ENCODE data around the gene AHNAK. TPM values are rescaled to one million over a fixed set of nuclear protein-coding genes. Genes with fewer than 3 reads are reported as not detected.
"Not testable (repeated sequence)": the region's sequence is repeated elsewhere in the genome, so short reads cannot be mapped to it uniquely, and the experiment has no call there.

AHNAK gene
- total RNA-seq, 4 donors from 2014 or later: 227 to 400 (median 288) TPM

DNA sequence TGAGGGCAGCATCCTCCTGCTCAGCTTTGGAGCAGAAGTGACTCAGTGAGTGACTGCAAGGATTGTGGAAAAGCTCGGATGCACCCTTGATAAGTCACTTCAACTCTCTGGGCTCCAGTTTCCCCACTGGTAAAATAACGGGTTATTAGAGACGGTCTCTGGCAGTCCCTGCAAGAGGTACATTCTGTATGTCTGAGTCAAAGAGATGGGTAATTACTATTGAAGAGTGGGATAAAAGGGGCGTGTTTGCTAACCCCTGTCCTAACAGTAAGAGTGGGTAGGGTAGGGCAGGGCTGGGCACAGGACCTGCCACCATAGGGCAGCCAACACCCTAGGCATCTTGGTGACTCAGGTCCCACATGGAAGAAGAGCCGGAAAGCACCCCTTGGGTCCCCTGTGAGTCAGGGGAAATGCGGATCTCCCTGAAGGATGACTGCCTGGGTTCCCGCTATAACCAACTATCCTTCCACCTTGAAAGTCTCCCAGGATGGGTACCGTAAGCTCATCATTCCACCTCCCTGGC is 7.3 kb upstream of the AHNAK start:
- WGBS, 2 donors: 68 to 72% methylated on average over 8 of the region's 8 CpGs
- TF ChIP-seq, protein P1, sequence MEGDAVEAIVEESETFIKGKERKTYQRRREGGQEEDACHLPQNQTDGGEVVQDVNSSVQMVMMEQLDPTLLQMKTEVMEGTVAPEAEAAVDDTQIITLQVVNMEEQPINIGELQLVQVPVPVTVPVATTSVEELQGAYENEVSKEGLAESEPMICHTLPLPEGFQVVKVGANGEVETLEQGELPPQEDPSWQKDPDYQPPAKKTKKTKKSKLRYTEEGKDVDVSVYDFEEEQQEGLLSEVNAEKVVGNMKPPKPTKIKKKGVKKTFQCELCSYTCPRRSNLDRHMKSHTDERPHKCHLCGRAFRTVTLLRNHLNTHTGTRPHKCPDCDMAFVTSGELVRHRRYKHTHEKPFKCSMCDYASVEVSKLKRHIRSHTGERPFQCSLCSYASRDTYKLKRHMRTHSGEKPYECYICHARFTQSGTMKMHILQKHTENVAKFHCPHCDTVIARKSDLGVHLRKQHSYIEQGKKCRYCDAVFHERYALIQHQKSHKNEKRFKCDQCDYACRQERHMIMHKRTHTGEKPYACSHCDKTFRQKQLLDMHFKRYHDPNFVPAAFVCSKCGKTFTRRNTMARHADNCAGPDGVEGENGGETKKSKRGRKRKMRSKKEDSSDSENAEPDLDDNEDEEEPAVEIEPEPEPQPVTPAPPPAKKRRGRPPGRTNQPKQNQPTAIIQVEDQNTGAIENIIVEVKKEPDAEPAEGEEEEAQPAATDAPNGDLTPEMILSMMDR (IDR thresholded peaks at IDR 0.05): no peak
- TF ChIP-seq POLR2A (IDR thresholded peaks at IDR 0.05): no peak

GRCh38 chr11:62553080-62553838 is 6.7 kb upstream of the AHNAK start:
- Histone ChIP-seq H3K27me3 (no peaks in the 10 kb centered on the region), H3K36me3 (peaks cover 0 to under 1% of the 10 kb centered on the region in 2 donors), H3K4me1 (peaks cover 74 to 95% of the 10 kb centered on the region in 2 donors), H3K9me3 (no peaks in the 10 kb centered on the region), H3K4me3 (replicated peaks in 1 of 3) (no peak overlapping the region), H3K27ac (peak overlapping the region; percentile 83 to 96 (median 91))
- intact Hi-C loops (cut with DNase I): no loop called here
- 5 to 7% methylated on average over 14 to 15 of the region's 15 CpGs for WGBS, 2 donors
- peak; percentile 94 to 95 for DNase-seq
- TF ChIP-seq, protein P1 (IDR thresholded peaks at IDR 0.05): no peak
- TF ChIP-seq POLR2A (IDR thresholded peaks at IDR 0.05): peak in 1 of 2 donors; percentile 74

More for the DNA sequence above, 7.3 kb upstream of the AHNAK start:
- Histone ChIP-seq H3K9me3 (no peaks in the 10 kb centered on the region), H3K36me3 (peaks cover 3 to 7% of the 10 kb centered on the region in 2 donors), H3K27me3 (no peaks in the 10 kb centered on the region), H3K4me1 (peaks cover 74 to 88% of the 10 kb centered on the region in 2 donors), H3K4me3 (replicated peaks in 1 of 3) (no peak overlapping the region), H3K27ac (peak overlapping the region; percentile 83 to 96 (median 91))
- no peak for DNase-seq
- intact Hi-C loops (cut with DNase I): no loop called here

DNA sequence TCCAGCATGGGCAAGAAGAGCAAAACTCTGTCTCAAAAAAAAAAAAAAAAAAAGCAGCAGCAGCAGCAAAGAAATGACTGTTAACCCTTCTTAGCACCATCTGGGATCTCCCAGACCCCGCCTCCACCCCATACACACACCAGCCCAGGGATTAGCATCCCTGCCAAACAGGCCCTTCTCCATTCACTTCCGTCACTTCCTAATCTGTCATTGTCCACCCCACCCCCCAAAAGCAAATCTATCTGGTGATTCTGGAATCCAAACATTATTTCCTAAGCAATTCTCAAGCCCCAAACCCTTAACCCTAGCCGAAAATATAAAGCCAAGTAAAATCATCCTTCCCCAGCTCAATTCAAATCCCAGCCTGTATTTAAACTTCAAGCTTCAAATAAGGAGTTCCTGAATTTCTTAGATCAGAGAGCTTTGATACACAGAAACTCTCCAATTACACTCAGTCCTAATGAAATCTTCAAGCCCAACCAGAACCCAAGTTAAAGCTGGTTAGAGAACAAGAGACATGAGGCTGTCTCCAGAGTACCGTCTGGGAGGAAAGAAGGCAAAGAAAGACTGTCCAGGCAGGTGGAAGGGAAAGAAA is 6.0 kb upstream of the AHNAK start:
- no peak for DNase-seq
- no peaks in the 10 kb centered on the region for H3K36me3 ChIP-seq
- 42 to 52% methylated on average over 4 of the region's 4 CpGs for WGBS, 2 donors
- no peaks in the 10 kb centered on the region for H3K9me3 ChIP-seq
- no peak overlapping the region for H3K4me3 ChIP-seq (replicated peaks in 1 of 3)
- peaks cover 77 to 100% of the 10 kb centered on the region in 2 donors for H3K4me1 ChIP-seq
- no peaks in the 10 kb centered on the region for H3K27me3 ChIP-seq
- intact Hi-C loops (cut with DNase I): no loop called here
- H3K27ac ChIP-seq: peak overlapping the region; percentile 83 to 96 (median 91)
- no peak for TF ChIP-seq POLR2A (IDR thresholded peaks at IDR 0.05)
- TF ChIP-seq, protein P1 (IDR thresholded peaks at IDR 0.05): no peak

- intact Hi-C loops (cut with DNase I); H3K4me3 ChIP-seq (replicated peaks in 1 of 3); H3K27me3 ChIP-seq; H3K9me3 ChIP-seq; H3K36me3 ChIP-seq: not testable (repeated sequence)
- peak in 1 of 2 donors; percentile 34 for DNase-seq
- WGBS, 2 donors: 60 to 69% methylated on average over 2 of the region's 2 CpGs
- peaks cover 65 to 85% of the 10 kb centered on the region in 2 donors for H3K4me1 ChIP-seq
- H3K27ac ChIP-seq: peak overlapping the region in 1 of 3 donors; percentile 99
Observed at GRCh38 chr11:62550478-62550877, 3.9 kb upstream of the AHNAK start.

DNA sequence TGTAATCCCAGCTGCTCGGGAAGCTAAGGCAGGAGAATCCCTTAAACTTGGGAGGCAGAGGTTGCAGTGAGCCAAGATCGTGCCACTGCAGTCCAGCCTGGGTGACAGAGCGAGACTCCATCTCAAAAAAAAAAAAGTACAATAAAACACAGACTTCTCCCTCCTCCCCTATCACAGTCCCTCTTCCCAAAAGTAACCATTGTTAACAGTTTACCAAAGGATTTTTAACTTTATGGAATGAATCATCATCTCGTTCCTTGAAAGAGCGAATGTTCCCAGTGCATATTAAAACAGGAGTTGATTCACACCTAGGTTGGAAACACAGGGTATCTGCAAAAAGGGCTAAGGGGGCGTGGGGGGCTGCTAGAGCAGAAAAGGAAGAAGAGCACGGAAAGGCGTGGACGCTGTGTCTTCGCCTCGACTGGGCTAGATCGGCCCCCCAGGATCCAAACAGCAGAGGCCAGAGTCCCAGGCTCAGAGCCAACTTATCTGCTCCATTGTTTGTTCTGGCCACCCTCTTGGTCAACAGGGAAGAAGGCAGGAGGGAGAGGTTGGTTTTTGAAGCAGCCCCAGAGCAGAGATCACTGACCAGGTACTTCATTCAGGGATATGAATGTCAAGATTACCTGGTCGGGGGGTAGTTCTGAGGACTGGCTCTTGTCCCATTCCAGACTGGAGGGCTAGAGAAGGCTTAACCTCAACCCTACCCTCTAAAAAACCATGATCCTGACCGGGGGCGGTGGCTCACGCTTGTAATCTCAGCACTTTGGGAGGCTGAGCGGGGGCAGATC is 2.1 kb upstream of the AHNAK start:
- H3K36me3 ChIP-seq: no peaks in the 10 kb centered on the region
- TF ChIP-seq POLR2A (IDR thresholded peaks at IDR 0.05): no peak
- H3K27ac ChIP-seq: peak overlapping the region; percentile 47 to 99 (median 53)
- H3K27me3 ChIP-seq: no peaks in the 10 kb centered on the region
- peaks cover 49 to 75% of the 10 kb centered on the region in 2 donors for H3K4me1 ChIP-seq
- 41 to 42% methylated on average over 17 of the region's 17 CpGs for WGBS, 2 donors
- peak; percentile 77 to 79 for DNase-seq
- H3K9me3 ChIP-seq: no peaks in the 10 kb centered on the region
- H3K4me3 ChIP-seq (replicated peaks in 1 of 3): no peak overlapping the region
- intact Hi-C loops (cut with DNase I): no loop called here

Data from thyroid gland (tissue), 4 donors.